Activated T-cell treated with anti-CD3 and anti-CD28 coated beads, Interleukin-2, amount 50 U/mL, for 24 hours (primary cell): ENCODE measurements around the gene CD7.

Source experiments
- DNase-seq: peaks from one replicate; pipeline ENCODE4 v3.0.0-alpha.2; 2020
- H3K27ac Mint-ChIP-seq: 2 replicates; pipeline ENCODE4 v1.8.0; 2020; ENCODE audit warnings: mild to moderate bottlenecking, mixed read lengths
- H3K27me3 Mint-ChIP-seq: 2 replicates; pipeline ENCODE4 v1.8.0; 2020; ENCODE audit warnings: mixed read lengths
- H3K36me3 Mint-ChIP-seq: 2 replicates; pipeline ENCODE4 v1.8.0; 2020; ENCODE audit warnings: low read depth, mixed read lengths
- H3K4me1 Mint-ChIP-seq: 2 replicates; pipeline ENCODE4 v1.8.0; 2020; ENCODE audit warnings: low read depth, mixed read lengths
- H3K4me3 Mint-ChIP-seq: 2 replicates; pipeline ENCODE4 v1.8.0; 2020; ENCODE audit warnings: mild to moderate bottlenecking, moderate library complexity, mixed read lengths
- H3K9me3 Mint-ChIP-seq: 2 replicates; pipeline ENCODE4 v1.8.0; 2020; ENCODE audit warnings: mixed read lengths

Gene CD7

GRCh38 chr17:82338858-82339633 lies 21.6 kb upstream of the CD7 start:
- Mint-ChIP-seq H3K4me3 (no peak overlapping the region), H3K4me1 (peaks cover 25% of the 10 kb centered on the region), H3K9me3 (peaks cover 2% of the 10 kb centered on the region), H3K27ac (no peak overlapping the region), H3K36me3 (no peaks in the 10 kb centered on the region), H3K27me3 (peaks cover 3% of the 10 kb centered on the region)
- DNase-seq = no peak

GRCh38 chr17:82334622-82335394 lies 17.4 kb upstream of the CD7 start:
- DNase-seq = peak; percentile 47
- H3K4me3 Mint-ChIP-seq = peak overlapping the region; percentile 77
- peaks cover 10% of the 10 kb centered on the region for H3K27me3 Mint-ChIP-seq
- H3K4me1 Mint-ChIP-seq = peaks cover 39% of the 10 kb centered on the region
- peak overlapping the region; percentile 84 for H3K27ac Mint-ChIP-seq
- no peaks in the 10 kb centered on the region for H3K36me3 Mint-ChIP-seq
- H3K9me3 Mint-ChIP-seq = no peaks in the 10 kb centered on the region

GRCh38 chr17:82334204-82334621 lies 16.8 kb upstream of the CD7 start:
- H3K4me1 Mint-ChIP-seq = peaks cover 38% of the 10 kb centered on the region
- peak overlapping the region; percentile 77 for H3K4me3 Mint-ChIP-seq
- H3K27ac Mint-ChIP-seq = no peak overlapping the region
- H3K9me3 Mint-ChIP-seq = no peaks in the 10 kb centered on the region
- H3K27me3 Mint-ChIP-seq = peaks cover 10% of the 10 kb centered on the region
- no peaks in the 10 kb centered on the region for H3K36me3 Mint-ChIP-seq
- DNase-seq = no peak

GRCh38 chr17:82333279-82334171 lies 16.1 kb upstream of the CD7 start, which contains the start of gene SECTM1:
SECTM1 (minus strand) TSS chr17:82333766; CDS start chr17:82327240, 6,526 bp downstream.
- H3K4me3 Mint-ChIP-seq = peak within 1 kb of the TSS; percentile 77
- no peaks in the 10 kb centered on the region for H3K9me3 Mint-ChIP-seq
- H3K36me3 Mint-ChIP-seq = no peaks in the 10 kb centered on the region
- peak within 1 kb of the TSS; percentile 66 for H3K27ac Mint-ChIP-seq
- DNase-seq = peak; percentile 63
- peaks cover 33% of the 10 kb centered on the region for H3K4me1 Mint-ChIP-seq
- H3K27me3 Mint-ChIP-seq = peaks cover 10% of the 10 kb centered on the region

GRCh38 chr17:82332669-82333278 lies 15.4 kb upstream of the CD7 start:
- Mint-ChIP-seq H3K4me1 (peaks cover 33% of the 10 kb centered on the region), H3K36me3 (no peaks in the 10 kb centered on the region), H3K4me3 (peak overlapping the region; percentile 71), H3K27ac (peak overlapping the region; percentile 66), H3K9me3 (no peaks in the 10 kb centered on the region), H3K27me3 (peaks cover 10% of the 10 kb centered on the region)
- peak; percentile 63 for DNase-seq

GRCh38 chr17:82331345-82331939 lies 14.0 kb upstream of the CD7 start:
- peaks cover 32% of the 10 kb centered on the region for H3K4me1 Mint-ChIP-seq
- H3K9me3 Mint-ChIP-seq = no peaks in the 10 kb centered on the region
- peaks cover 10% of the 10 kb centered on the region for H3K27me3 Mint-ChIP-seq
- H3K4me3 Mint-ChIP-seq = no peak overlapping the region
- peaks cover 3% of the 10 kb centered on the region for H3K36me3 Mint-ChIP-seq
- no peak for DNase-seq
- H3K27ac Mint-ChIP-seq = no peak overlapping the region

- peak; percentile 31 for DNase-seq
- H3K4me1 Mint-ChIP-seq = peaks cover 27% of the 10 kb centered on the region
- no peak overlapping the region for H3K27ac Mint-ChIP-seq
- H3K36me3 Mint-ChIP-seq = peaks cover 3% of the 10 kb centered on the region
- no peak overlapping the region for H3K4me3 Mint-ChIP-seq
- H3K27me3 Mint-ChIP-seq = peaks cover 10% of the 10 kb centered on the region
- H3K9me3 Mint-ChIP-seq = no peaks in the 10 kb centered on the region
These were observed 13.2 kb upstream of the CD7 start for GRCh38 chr17:82330322-82331239.

GRCh38 chr17:82329683-82330321 lies 12.4 kb upstream of the CD7 start:
- H3K36me3 Mint-ChIP-seq = peaks cover 8% of the 10 kb centered on the region
- H3K4me1 Mint-ChIP-seq = peaks cover 26% of the 10 kb centered on the region
- no peak overlapping the region for H3K4me3 Mint-ChIP-seq

GRCh38 chr17:82328994-82329507 lies 11.6 kb upstream of the CD7 start:
- H3K4me1 Mint-ChIP-seq = peaks cover 26% of the 10 kb centered on the region
- peak; percentile 28 for DNase-seq
- H3K27me3 Mint-ChIP-seq = peaks cover 7% of the 10 kb centered on the region
- H3K4me3 Mint-ChIP-seq = no peak overlapping the region
- H3K27ac Mint-ChIP-seq = no peak overlapping the region
- H3K9me3 Mint-ChIP-seq = no peaks in the 10 kb centered on the region
- H3K36me3 Mint-ChIP-seq = peaks cover 12% of the 10 kb centered on the region

More at GRCh38 chr17:82329683-82330321, 12.4 kb upstream of the CD7 start:
- H3K9me3 Mint-ChIP-seq = no peaks in the 10 kb centered on the region
- peak; percentile 27 for DNase-seq
- H3K27me3 Mint-ChIP-seq = peaks cover 7% of the 10 kb centered on the region
- no peak overlapping the region for H3K27ac Mint-ChIP-seq

GRCh38 chr17:82328141-82328993 lies 11.0 kb upstream of the CD7 start:
- H3K27me3 Mint-ChIP-seq = peaks cover 7% of the 10 kb centered on the region
- no peak overlapping the region for H3K27ac Mint-ChIP-seq
- DNase-seq = peak; percentile 33

GRCh38 chr17:82327757-82328140 lies 10.3 kb upstream of the CD7 start:
- H3K27me3 Mint-ChIP-seq = peaks cover 4% of the 10 kb centered on the region
- H3K36me3 Mint-ChIP-seq = peaks cover 19% of the 10 kb centered on the region
- H3K9me3 Mint-ChIP-seq = no peaks in the 10 kb centered on the region
- no peak overlapping the region for H3K27ac Mint-ChIP-seq
- peaks cover 29% of the 10 kb centered on the region for H3K4me1 Mint-ChIP-seq
- no peak for DNase-seq
- H3K4me3 Mint-ChIP-seq = no peak overlapping the region

More at GRCh38 chr17:82328141-82328993, 11.0 kb upstream of the CD7 start:
- no peak overlapping the region for H3K4me3 Mint-ChIP-seq
- peaks cover 29% of the 10 kb centered on the region for H3K4me1 Mint-ChIP-seq
- H3K36me3 Mint-ChIP-seq = peaks cover 16% of the 10 kb centered on the region
- no peaks in the 10 kb centered on the region for H3K9me3 Mint-ChIP-seq
